Osteocyte (in vitro differentiated cells): ENCODE results near the gene PLEKHJ1. TPM values are rescaled to one million over a fixed set of nuclear protein-coding genes. Genes with fewer than 3 reads are reported as not detected.

ENCODE experiments used
- DNase-seq: peaks from one replicate; pipeline ENCODE4 v3.0.0; 2021; ENCODE audit warnings: mixed read lengths; ENCODE audit not compliant: unreplicated experiment; ENCODE audit errors: extremely low spot score
- H3K27ac Mint-ChIP-seq: one replicate; pipeline ENCODE4 v1.8.0; 2021; ENCODE audit warnings: mild to moderate bottlenecking, mixed read lengths; ENCODE audit not compliant: unreplicated experiment
- H3K27me3 Mint-ChIP-seq: one replicate; pipeline ENCODE4 v1.8.0; 2021; ENCODE audit warnings: mixed read lengths; ENCODE audit not compliant: unreplicated experiment
- H3K36me3 Mint-ChIP-seq: one replicate; pipeline ENCODE4 v1.8.0; 2021; ENCODE audit warnings: mixed read lengths; ENCODE audit not compliant: unreplicated experiment
- H3K4me1 Mint-ChIP-seq: one replicate; pipeline ENCODE4 v1.8.0; 2021; ENCODE audit warnings: mixed read lengths; ENCODE audit not compliant: unreplicated experiment
- H3K4me3 Mint-ChIP-seq: one replicate; pipeline ENCODE4 v1.8.0; 2021; ENCODE audit warnings: mild to moderate bottlenecking, moderate library complexity, mixed read lengths; ENCODE audit not compliant: unreplicated experiment
- H3K9me3 Mint-ChIP-seq: one replicate; pipeline ENCODE4 v1.8.0; 2021; ENCODE audit warnings: mixed read lengths; ENCODE audit not compliant: unreplicated experiment
- total RNA-seq: library from RNA; stranded (reverse); gene quantifications from 2 replicates; pipeline ENCODE4 v1.2.1, GENCODE V29; 2021
- TF ChIP-seq, protein P1 (sequence below): fragments of 200-600 bp; sonication (generic); IDR thresholded peaks from 2 replicates; pipeline ENCODE4 v1.5.0; 2021; ENCODE audit warnings: antibody characterized with exemption, mild to moderate bottlenecking, moderate library complexity

PLEKHJ1 gene
- total RNA-seq, 1 donor from 2014 or later, result 40.7 TPM

DNA sequence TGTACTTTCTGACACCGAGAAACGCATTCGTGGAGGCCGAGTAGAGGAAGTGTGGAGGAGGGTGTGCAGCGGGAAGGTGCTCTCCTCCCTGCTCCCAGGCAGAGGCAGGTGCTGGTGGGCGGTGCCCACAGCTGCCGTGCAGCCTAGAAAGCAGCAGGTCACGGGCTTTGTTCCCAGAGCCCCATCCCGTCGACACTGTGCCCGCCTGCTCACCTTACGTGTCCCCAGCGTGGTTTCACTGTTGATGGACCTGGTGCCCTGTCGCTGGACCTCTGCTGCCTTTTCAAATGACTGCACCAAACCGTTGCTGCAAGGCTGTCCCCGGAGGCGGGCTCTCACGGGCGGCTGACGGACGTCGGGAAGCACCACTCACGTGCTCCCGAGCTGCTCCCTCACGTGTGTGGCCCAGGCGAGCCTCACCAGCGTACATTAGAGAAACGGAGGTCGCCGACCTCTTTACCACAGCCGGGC, 20.8 kb downstream of the PLEKHJ1 start:
- no peak overlapping the region for H3K4me3 Mint-ChIP-seq
- H3K4me1 Mint-ChIP-seq, result no peaks in the 10 kb centered on the region
- H3K27ac Mint-ChIP-seq, result no peak overlapping the region
- H3K9me3 Mint-ChIP-seq, result no peaks in the 10 kb centered on the region
- no peaks in the 10 kb centered on the region for H3K27me3 Mint-ChIP-seq
- DNase-seq, result no peak
- TF ChIP-seq, protein P1, sequence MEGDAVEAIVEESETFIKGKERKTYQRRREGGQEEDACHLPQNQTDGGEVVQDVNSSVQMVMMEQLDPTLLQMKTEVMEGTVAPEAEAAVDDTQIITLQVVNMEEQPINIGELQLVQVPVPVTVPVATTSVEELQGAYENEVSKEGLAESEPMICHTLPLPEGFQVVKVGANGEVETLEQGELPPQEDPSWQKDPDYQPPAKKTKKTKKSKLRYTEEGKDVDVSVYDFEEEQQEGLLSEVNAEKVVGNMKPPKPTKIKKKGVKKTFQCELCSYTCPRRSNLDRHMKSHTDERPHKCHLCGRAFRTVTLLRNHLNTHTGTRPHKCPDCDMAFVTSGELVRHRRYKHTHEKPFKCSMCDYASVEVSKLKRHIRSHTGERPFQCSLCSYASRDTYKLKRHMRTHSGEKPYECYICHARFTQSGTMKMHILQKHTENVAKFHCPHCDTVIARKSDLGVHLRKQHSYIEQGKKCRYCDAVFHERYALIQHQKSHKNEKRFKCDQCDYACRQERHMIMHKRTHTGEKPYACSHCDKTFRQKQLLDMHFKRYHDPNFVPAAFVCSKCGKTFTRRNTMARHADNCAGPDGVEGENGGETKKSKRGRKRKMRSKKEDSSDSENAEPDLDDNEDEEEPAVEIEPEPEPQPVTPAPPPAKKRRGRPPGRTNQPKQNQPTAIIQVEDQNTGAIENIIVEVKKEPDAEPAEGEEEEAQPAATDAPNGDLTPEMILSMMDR, result no peak
- H3K36me3 Mint-ChIP-seq, result peaks cover 40% of the 10 kb centered on the region

DNA sequence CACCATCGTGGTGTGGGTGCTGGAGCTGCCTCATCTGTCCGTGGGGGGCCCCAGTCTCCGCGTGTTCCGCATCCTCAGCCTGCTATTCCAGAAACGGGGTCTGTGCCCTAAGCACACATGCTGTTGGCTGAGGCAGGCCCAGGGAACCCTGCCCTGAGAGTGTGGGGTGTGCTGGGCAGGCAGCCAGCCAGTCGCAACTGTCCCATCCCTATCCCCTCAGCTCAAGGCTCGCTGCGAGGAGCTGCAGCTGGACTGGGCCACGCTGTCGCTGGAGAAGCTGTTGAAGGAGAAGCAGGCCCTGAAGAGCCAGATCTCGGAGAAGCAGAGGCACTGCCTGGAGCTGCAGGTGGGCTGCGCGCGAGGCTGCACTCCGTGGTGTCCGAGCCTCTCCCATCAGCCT, 21.9 kb downstream of the PLEKHJ1 start:
- no peak for DNase-seq
- H3K36me3 Mint-ChIP-seq, result peaks cover 43% of the 10 kb centered on the region
- no peak overlapping the region for H3K27ac Mint-ChIP-seq
- H3K9me3 Mint-ChIP-seq, result no peaks in the 10 kb centered on the region
- H3K4me1 Mint-ChIP-seq, result peaks cover 4% of the 10 kb centered on the region
- TF ChIP-seq, protein P1, result no peak
- H3K4me3 Mint-ChIP-seq, result no peak overlapping the region
- no peaks in the 10 kb centered on the region for H3K27me3 Mint-ChIP-seq

DNA sequence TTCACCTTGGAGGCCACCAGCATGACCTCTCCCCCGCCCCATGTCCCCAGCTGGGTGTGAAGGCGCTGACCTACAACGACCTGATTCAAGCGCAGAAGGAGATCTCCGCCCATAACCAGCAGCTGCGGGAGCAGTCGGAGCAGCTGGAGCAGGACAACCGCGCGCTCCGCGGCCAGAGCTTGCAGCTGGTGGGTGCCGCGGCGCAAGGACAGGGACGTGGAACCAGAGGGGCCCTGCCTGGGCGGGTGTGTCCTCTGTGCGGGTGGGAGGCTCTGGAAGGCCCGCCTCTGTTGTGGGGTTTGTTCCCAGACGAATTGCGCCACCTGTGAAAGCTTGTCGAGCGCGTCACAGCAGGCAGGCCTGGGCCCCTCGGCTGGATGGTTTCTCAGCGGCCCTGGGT, 22.3 kb downstream of the PLEKHJ1 start:
- Mint-ChIP-seq H3K27ac (no peak overlapping the region), H3K27me3 (no peaks in the 10 kb centered on the region), H3K9me3 (no peaks in the 10 kb centered on the region), H3K36me3 (peaks cover 43% of the 10 kb centered on the region), H3K4me1 (peaks cover 8% of the 10 kb centered on the region), H3K4me3 (no peak overlapping the region)
- TF ChIP-seq, protein P1, result no peak
- no peak for DNase-seq

DNA sequence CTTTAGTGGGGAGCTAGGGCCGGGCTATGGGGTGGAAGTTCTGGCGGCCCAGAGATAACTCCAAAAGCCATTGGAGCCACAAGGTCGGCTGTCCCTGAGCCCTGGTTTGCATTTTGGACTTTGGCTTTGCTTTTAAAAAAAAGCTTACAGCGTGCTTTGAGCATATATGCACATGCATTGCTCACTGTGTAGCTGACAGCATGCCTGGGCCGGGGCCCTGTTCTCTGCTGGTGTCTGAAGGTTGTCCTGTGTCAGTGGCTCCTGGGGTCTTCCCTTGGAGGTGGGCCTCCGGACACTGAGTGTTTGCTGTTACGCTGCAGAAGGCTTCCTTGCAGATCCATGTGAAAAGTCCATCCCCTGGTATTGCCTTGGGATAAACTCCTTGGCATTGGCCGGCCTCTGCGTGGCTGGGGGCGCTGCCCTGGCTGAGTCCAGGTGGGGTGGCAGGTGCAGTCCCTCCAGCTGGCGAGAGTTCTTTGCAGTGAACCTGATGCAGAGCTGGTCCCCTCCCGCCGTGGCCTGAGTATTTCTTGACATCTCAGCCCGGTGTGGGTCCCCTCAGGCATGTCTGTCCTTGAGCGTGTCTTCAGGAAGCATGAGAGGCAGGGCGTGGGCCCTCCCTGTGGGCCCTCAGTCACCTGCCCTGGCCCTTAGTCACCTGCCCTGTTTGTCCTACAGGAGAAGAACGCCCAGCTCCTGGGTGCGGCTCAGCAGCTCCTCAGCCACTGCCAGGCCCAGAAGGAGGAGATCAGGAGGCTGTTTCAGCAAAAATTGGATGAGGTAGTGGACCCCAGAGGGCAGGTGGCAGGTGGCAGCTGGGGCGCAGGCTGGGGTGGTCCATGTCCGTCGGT, 23.0 kb downstream of the PLEKHJ1 start:
- Mint-ChIP-seq H3K36me3 (peaks cover 43% of the 10 kb centered on the region), H3K9me3 (no peaks in the 10 kb centered on the region), H3K4me3 (no peak overlapping the region), H3K4me1 (peaks cover 16% of the 10 kb centered on the region), H3K27me3 (no peaks in the 10 kb centered on the region), H3K27ac (no peak overlapping the region)
- DNase-seq, result no peak
- TF ChIP-seq, protein P1, result no peak

DNA sequence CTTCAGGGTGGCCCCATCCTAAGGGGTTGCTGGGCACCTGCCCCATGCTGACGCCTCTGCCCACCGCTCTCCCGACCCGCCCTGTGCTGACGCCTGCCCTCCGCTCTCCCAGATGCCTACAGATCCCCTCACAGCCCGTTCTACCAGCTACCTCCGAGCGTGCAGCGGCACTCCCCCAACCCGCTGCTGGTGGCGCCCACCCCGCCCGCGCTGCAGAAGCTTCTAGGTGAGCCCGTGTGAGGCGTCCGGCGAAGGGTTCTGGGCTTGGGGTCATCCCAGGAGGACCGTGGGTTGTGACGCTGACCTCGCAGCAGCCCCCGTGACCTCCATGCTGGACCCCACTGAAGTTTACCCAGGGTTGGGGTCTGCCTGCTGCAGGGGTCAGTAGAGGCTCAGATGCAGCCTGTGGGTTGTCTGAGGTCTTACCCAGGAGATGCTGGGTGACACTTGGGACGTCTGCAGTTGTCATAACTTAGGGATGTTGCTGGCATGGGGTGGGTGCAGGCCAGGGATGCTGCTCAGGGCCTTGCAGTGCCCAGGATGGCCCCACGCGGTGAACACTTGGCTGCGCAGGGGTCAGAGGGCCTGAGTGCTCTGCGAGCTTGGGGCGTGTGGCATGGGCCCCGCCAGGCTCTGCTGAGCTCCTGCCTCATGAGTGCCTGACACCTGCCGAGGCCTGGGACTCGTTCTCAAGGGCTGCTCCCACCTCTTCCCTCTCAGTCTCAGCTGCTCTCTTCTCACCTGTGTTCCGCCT, 25.0 kb downstream of the PLEKHJ1 start:
- Mint-ChIP-seq H3K27ac (no peak overlapping the region), H3K4me1 (peaks cover 21% of the 10 kb centered on the region), H3K9me3 (no peaks in the 10 kb centered on the region), H3K4me3 (no peak overlapping the region), H3K36me3 (peaks cover 34% of the 10 kb centered on the region), H3K27me3 (no peaks in the 10 kb centered on the region)
- TF ChIP-seq, protein P1, result no peak
- no peak for DNase-seq
